ENCODE results near the gene OSBPL3. TPM values are rescaled to one million over a fixed set of nuclear protein-coding genes. Genes with fewer than 3 reads are reported as not detected.

OSBPL3 gene
- polyA plus RNA-seq, 1 of the 3 experiments (the other 2 are of a cell fraction): 23.2 TPM

- no peak overlapping the region for H3K4me3 ChIP-seq (ENCODE audit: low read depth in 2 of 2, low read length in 1 of 2)
- H3K36me3 ChIP-seq (replicated peaks in 1 of 2; ENCODE audit: control insufficient read depth in 1 of 2, insufficient read depth in 2 of 2, low read length in 1 of 2): no peaks in the 10 kb centered on the region
- no peak overlapping the region; the same call in 1 of the 2 replicates for H3K9ac ChIP-seq
- DNase-seq: no peak
- H3K4me2 ChIP-seq: no peak overlapping the region; the same call in 1 of the 2 replicates
- H3F3A ChIP-seq (replicated peaks; ENCODE audit: insufficient read depth): peaks cover 6% of the 10 kb centered on the region
- POLR2A ChIA-PET: no interaction called here
- H3K27me3 ChIP-seq (ENCODE audit: insufficient read depth): no peaks in the 10 kb centered on the region
- H4K20me1 ChIP-seq (ENCODE audit: insufficient read depth): no peaks in the 10 kb centered on the region
- peak overlapping the region; percentile 22 to 33; a peak in 3 of 4 replicates for H3K27ac ChIP-seq (ENCODE audit: low read depth in 2 of 2, low read length in 1 of 2)
- H3K79me2 ChIP-seq (ENCODE audit: insufficient read depth): peaks cover 97% of the 10 kb centered on the region
- H3K9me3 ChIP-seq: no peaks in the 10 kb centered on the region
- no peaks in the 10 kb centered on the region for H3K9me2 ChIP-seq
- peaks cover 13 to 16% of the 10 kb centered on the region in 2 experiments for H3K4me1 ChIP-seq (ENCODE audit: control insufficient read depth in 1 of 2, insufficient read depth in 2 of 2, low read depth in 1 of 2, low read length in 1 of 2)
- no peak overlapping the region for H2AFZ ChIP-seq (ENCODE audit: low read depth)
- 80% methylated on average over 6 of the region's 6 CpGs for WGBS (ENCODE audit: low lambda C conversion rate)
- CTCF ChIA-PET: interaction anchor here (0.9 to 1.5 kb wide), 6 partner anchors 13 to 141 kb away, joined by 3 to 4 read pairs (median 3); partner anchors contain the start of gene OSBPL3
- TF ChIP-seq GATA2 (CRISPR knock-in tag; IDR thresholded peaks at IDR 0.05) (no peak), MEF2A (IDR thresholded peaks at IDR 0.05; ENCODE audit: borderline replicate concordance, low read depth) (peak; percentile 67; the same call in 1 of the 2 replicates), FOSL2 (IDR thresholded peaks at IDR 0.05; ENCODE audit: borderline replicate concordance, low read depth) (peak; percentile 56; the same call in 1 of the 2 replicates), ZBTB33 (IDR thresholded peaks at IDR 0.05; ENCODE audit: borderline replicate concordance, low read depth) (no peak), RFX5 (IDR thresholded peaks at IDR 0.05; ENCODE audit: low read length) (no peak), USF2 (IDR thresholded peaks at IDR 0.05; ENCODE audit: borderline replicate concordance, low read depth, low read length) (no peak), FOXJ3 (CRISPR knock-in tag; IDR thresholded peaks at IDR 0.05) (no peak), TAF1 (IDR thresholded peaks at IDR 0.05; ENCODE audit: borderline replicate concordance, low read depth, low read length) (no peak), NRF1 (IDR thresholded peaks at IDR 0.05; ENCODE audit: low read depth, low read length) (no peak), RXRA (IDR thresholded peaks at IDR 0.05; ENCODE audit: borderline replicate concordance, low read depth) (peak; percentile 53; the same call in 1 of the 2 replicates), SMC3 (IDR thresholded peaks at IDR 0.05; ENCODE audit: low read depth, low read length) (no peak), NFIC (IDR thresholded peaks at IDR 0.05; ENCODE audit: borderline replicate concordance) (no peak), JUND (IDR thresholded peaks at IDR 0.05) (peak; percentile 60), YY1 (IDR thresholded peaks at IDR 0.05; ENCODE audit: low read depth) (no peak), CTCF (IDR thresholded peaks at IDR 0.05) (no peak), PBX3 (IDR thresholded peaks at IDR 0.05) (no peak), FOXM1 (IDR thresholded peaks at IDR 0.05; ENCODE audit: low read depth) (no peak), TCF12 (IDR thresholded peaks at IDR 0.05) (no peak), EP300 (IDR thresholded peaks at IDR 0.05; ENCODE audit: borderline replicate concordance in 1 of 2, low read depth in 1 of 2, low read length in 1 of 2) (peak in 1 of 2 experiments; percentile 34; a peak in 1 of 4 replicates), POLR2AphosphoS5 (IDR thresholded peaks at IDR 0.05; ENCODE audit: low read depth, low read length) (no peak), CHD2 (IDR thresholded peaks at IDR 0.05; ENCODE audit: low read length, partially characterized antibody) (no peak), EZH2phosphoT487 (IDR thresholded peaks at IDR 0.05; ENCODE audit: borderline replicate concordance, low read depth) (no peak), USF1 (IDR thresholded peaks at IDR 0.05; ENCODE audit: borderline replicate concordance, low read depth) (no peak), RCOR1 (IDR thresholded peaks at IDR 0.05; ENCODE audit: low read length) (no peak)
- TF ChIP-seq, protein P1, sequence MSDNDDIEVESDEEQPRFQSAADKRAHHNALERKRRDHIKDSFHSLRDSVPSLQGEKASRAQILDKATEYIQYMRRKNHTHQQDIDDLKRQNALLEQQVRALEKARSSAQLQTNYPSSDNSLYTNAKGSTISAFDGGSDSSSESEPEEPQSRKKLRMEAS (IDR thresholded peaks at IDR 0.05; ENCODE audit: low read depth): no peak
- TF ChIP-seq, protein P2, sequence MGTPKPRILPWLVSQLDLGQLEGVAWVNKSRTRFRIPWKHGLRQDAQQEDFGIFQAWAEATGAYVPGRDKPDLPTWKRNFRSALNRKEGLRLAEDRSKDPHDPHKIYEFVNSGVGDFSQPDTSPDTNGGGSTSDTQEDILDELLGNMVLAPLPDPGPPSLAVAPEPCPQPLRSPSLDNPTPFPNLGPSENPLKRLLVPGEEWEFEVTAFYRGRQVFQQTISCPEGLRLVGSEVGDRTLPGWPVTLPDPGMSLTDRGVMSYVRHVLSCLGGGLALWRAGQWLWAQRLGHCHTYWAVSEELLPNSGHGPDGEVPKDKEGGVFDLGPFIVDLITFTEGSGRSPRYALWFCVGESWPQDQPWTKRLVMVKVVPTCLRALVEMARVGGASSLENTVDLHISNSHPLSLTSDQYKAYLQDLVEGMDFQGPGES (IDR thresholded peaks at IDR 0.05; ENCODE audit: low read depth, low read length): no peak
Measured at GRCh38 chr7:24959735-24960485, 20.1 kb downstream of the OSBPL3 start.

Measured in SK-N-SH (cell line).